Coronary artery (tissue), 2 donors: ENCODE measurements around the gene TTC38.

Experiments
- DNase-seq: peaks from one replicate; pipeline ENCODE4 v3.0.0-alpha.2; 2017; ENCODE audit warnings: low spot score
- H3K27ac ChIP-seq, 2 donors: fragments of 200-600 bp; sonication (generic); one replicate each; pipeline ENCODE4 v1.5.1; 2016 to 2019
- H3K4me3 ChIP-seq: fragments of 200-600 bp; sonication (generic); 2 replicates; pipeline ENCODE4 v1.5.1; 2016; ENCODE audit warnings: mild to moderate bottlenecking, moderate library complexity
- TF ChIP-seq, protein P1 (sequence below): fragments of 200-600 bp; sonication (generic); IDR thresholded peaks from one replicate; pipeline ENCODE4 v1.5.1; 2019; ENCODE audit warnings: antibody characterized with exemption

TTC38 gene

DNA sequence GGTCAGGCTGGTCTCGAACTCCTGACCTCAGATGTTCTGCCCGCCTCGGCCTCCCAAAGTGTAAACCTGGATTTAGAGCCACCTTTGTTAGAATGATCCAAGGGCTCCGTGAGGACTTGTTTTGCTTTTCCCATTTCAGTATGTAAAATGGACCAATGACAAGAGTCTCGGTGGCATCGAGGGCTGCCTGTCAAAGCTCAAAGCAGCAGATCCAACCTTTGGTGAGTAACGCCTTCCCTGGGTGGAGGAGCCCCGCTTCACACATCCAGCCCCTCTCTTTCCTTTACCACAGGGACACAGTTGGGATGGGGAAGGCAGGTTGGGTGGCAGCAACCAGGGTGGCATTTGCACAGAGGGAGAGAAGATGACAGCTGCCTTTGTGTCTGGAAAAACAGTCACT is 4.4 kb downstream of the TTC38 start:
- Histone ChIP-seq H3K4me3 (no peak overlapping the region), H3K27ac (no peak overlapping the region)
- TF ChIP-seq, protein P1, sequence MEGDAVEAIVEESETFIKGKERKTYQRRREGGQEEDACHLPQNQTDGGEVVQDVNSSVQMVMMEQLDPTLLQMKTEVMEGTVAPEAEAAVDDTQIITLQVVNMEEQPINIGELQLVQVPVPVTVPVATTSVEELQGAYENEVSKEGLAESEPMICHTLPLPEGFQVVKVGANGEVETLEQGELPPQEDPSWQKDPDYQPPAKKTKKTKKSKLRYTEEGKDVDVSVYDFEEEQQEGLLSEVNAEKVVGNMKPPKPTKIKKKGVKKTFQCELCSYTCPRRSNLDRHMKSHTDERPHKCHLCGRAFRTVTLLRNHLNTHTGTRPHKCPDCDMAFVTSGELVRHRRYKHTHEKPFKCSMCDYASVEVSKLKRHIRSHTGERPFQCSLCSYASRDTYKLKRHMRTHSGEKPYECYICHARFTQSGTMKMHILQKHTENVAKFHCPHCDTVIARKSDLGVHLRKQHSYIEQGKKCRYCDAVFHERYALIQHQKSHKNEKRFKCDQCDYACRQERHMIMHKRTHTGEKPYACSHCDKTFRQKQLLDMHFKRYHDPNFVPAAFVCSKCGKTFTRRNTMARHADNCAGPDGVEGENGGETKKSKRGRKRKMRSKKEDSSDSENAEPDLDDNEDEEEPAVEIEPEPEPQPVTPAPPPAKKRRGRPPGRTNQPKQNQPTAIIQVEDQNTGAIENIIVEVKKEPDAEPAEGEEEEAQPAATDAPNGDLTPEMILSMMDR = no peak
- DNase-seq = no peak

DNA sequence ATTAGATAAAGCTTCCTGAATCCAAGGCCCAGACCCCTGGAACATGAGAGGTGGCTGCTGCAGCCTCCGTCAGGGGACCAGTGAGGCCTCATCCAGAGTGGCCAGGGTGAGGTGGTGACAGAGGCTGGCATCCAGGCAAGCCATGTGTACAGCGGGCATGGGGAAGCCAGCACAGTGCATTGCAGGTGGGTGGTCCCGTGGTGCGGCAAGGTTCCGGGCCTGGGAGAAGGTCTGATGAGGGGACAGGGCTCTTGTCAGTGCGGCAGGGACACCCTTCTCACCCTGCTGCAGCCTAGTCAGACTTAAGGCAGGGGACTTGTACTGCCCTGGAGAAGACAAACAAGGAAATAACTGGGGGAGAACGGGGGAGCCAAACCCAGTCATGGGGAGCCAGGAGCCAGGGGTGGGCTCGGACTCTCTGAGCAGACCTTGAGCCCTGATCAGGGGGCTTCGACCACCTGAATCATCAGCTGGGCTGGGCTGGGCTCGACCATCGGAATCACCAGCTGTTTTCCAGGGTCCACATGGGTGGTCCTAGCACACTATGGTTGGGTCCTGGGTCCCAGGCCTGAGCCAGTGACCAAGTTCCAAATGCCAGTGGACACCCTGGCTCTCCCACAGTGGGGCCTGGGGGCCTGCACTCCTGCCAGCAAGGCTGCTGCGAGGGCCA is 5.1 kb downstream of the TTC38 start:
- TF ChIP-seq, protein P1 = no peak
- Histone ChIP-seq H3K4me3 (no peak overlapping the region), H3K27ac (no peak overlapping the region)
- no peak for DNase-seq

DNA sequence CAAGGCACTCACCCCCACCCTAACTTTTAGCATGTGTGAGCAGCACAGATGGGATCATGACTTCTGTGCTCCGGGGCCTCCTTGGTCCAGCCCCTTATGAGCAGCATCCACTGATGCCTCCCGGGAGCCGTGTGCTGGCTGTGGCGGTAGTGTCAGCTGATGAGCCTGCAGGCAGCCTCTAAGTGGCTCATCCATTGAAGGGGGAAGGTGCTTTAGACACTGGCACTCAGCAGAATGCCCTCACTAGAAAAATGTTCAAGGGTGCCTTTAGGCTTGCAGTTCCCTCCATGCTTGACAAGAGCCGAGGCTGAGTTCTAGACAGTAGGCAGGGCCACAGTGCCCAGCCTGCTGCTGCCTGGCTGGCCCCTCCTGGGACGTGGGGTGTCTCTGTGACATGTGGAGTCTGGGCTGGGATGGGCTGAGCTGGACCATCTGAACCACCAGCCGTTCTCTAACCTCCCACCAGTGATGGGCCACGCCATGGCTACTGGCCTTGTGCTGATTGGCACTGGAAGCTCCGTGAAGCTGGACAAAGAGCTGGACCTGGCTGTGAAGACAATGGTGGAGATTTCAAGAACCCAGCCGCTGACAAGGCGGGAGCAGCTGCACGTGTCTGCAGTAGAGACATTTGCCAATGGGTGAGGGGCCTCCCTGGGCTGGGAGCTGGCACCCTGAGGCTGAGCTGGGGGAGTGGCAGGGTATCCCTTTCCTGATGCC is 5.8 kb downstream of the TTC38 start:
- Histone ChIP-seq H3K27ac (no peak overlapping the region), H3K4me3 (no peak overlapping the region)
- TF ChIP-seq, protein P1 = no peak
- no peak for DNase-seq

DNA sequence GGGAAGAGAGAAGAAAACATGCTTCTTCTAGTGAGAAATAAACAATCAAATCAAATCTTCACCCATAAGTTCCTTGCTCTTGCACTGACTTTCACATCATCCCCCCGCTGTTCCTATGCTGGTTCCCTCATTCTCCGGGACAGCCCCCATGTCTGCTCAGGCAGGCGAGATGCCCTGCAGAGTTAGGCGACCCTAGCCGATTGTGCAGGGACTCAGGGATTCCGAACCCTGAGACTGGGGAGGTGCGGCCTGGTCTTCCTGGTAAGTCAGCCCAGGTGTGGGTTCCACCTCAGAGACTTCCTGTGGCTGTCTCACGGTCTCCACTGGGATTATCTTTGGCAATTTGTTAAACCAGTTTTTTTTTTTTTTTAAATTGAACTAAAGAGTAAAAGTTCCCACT is 6.6 kb downstream of the TTC38 start:
- no peak for DNase-seq
- TF ChIP-seq, protein P1 = no peak
- no peak overlapping the region for H3K27ac ChIP-seq
- H3K4me3 ChIP-seq = no peak overlapping the region

DNA sequence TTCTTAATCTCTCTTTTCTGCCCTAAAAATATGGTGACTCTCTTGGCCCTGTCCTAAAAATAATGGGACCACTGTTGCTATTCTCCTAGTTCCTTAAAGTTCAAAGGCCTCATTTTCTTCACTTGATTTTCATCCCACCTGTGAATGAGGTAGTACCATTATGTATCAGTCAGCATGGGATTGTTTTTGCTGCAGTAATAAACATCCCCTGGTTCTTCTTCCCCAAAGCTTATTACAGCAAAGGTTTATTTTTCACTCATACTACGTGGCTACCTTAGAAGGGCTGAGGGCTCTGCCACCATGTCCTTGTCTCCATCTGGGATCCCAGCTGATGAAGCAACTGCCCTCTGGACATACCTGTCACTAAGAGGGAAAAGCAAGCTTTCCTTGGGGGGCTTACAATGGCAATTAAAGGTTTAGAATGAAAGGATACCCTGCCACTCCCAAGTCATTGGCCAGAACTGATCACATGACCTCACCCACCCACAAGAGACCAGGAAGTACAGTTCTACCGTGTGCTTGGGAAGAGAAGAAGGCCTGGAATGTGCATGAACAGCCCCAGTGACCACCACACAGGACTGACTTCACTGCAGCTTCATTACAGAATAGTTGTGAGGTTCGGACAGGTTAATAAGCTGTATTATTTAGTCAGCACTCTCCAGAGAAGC is 7.8 kb downstream of the TTC38 start:
- TF ChIP-seq, protein P1 = no peak
- no peak overlapping the region for H3K4me3 ChIP-seq
- no peak for DNase-seq
- H3K27ac ChIP-seq = no peak overlapping the region

DNA sequence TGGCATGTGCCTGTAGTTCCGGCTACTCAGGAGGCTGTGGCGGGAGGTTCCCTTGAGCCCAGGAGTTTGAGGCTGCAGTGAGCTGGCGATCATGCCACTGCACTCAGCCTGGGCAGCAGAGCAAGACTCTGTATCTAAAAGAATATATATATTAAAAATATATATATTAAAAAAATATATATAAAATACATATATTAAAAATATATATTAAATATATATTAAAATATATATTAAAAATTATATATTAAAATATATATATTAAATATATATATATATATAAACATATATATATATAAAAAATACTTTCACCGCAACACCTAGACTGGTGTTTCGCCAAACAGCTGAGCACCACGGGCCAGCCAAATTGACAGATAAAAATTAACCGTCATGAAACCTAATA is 8.8 kb downstream of the TTC38 start:
- H3K4me3 ChIP-seq = no peak overlapping the region
- TF ChIP-seq, protein P1 = no peak
- DNase-seq = no peak
- no peak overlapping the region for H3K27ac ChIP-seq
